ENCODE measurements around the gene P2RY4. TPM values are rescaled to one million over a fixed set of nuclear protein-coding genes. Genes with fewer than 3 reads are reported as not detected.

P2RY4 gene
- total and polyA plus RNA-seq, 2 of the 4 experiments (the other 2 are of a cell fraction): 0.14 TPM; not detected in 1

- Histone ChIP-seq H4K8ac (ENCODE audit: low read depth in 2 of 2, low read length in 2 of 2) (no peak overlapping the region), H3K4me3 (ENCODE audit: insufficient read depth, low read depth, low read length) (no peak overlapping the region), H2BK20ac (ENCODE audit: low read depth, low read length) (no peak overlapping the region), H2AFZ (replicated peaks; ENCODE audit: low read length, poor library complexity) (no peak overlapping the region), H3K23ac (ENCODE audit: low read depth, low read length) (no peak overlapping the region), H3K9me1 (ENCODE audit: insufficient read depth, low read length) (no peaks in the 10 kb centered on the region), H3K9ac (ENCODE audit: low read depth, low read length) (no peak overlapping the region), H4K5ac (ENCODE audit: low read depth, low read length) (no peak overlapping the region), H2AK9ac (replicated peaks; ENCODE audit: low read depth, low read length, poor library complexity) (no peak overlapping the region), H3K4me2 (ENCODE audit: low read depth, low read length) (no peak overlapping the region), H3K9me3 (ENCODE audit: control insufficient read depth, insufficient read depth, low read length) (no peaks in the 10 kb centered on the region), H3K4me1 (ENCODE audit: control insufficient read depth, insufficient read depth, low read length) (no peaks in the 10 kb centered on the region), H2AK5ac (ENCODE audit: low read depth, low read length) (no peak overlapping the region), H3K27me3 (ENCODE audit: control insufficient read depth, insufficient read depth, low read length) (peaks cover 6% of the 10 kb centered on the region), H3K14ac (replicated peaks; ENCODE audit: low read depth, low read length) (no peak overlapping the region), H2BK5ac (ENCODE audit: low read depth, low read length, poor library complexity, severe bottlenecking) (no peak overlapping the region), H4K20me1 (ENCODE audit: insufficient read depth, low read length) (no peaks in the 10 kb centered on the region), H3K36me3 (ENCODE audit: control insufficient read depth, insufficient read depth, low read length) (no peaks in the 10 kb centered on the region), H3K79me1 (ENCODE audit: low read depth in 1 of 2, low read length in 2 of 2) (no peaks in the 10 kb centered on the region), H3K18ac (ENCODE audit: low read depth, low read length) (no peak overlapping the region), H2BK120ac (ENCODE audit: low read depth, low read length) (no peak overlapping the region), H2BK15ac (ENCODE audit: low read depth, low read length) (no peak overlapping the region), H4K91ac (ENCODE audit: insufficient read depth, low read depth, low read length) (no peak overlapping the region), H3K4ac (ENCODE audit: low read depth, low read length) (no peak overlapping the region), H3K56ac (ENCODE audit: extremely low read depth, insufficient read depth, low read length) (no peak overlapping the region), H3K27ac (ENCODE audit: insufficient read depth, low read length) (no peak overlapping the region)
- in situ Hi-C loops (cut with MboI; ENCODE audit: low sequenced_read_pairs): no loop called here
- intact Hi-C loops (cut with micrococcal nuclease): no loop called here
- POLR2A ChIA-PET (ENCODE audit: unreplicated experiment): no interaction called here
- CTCF ChIA-PET: interaction anchor here (0.5 kb wide), 1 partner anchor 142 kb away, joined by 5 read pairs; no protein-coding TSS in a partner anchor
- dilution Hi-C loops (cut with HindIII; ENCODE audit: low sequenced_read_pairs, unreplicated experiment): no loop called here
- DNase-seq: no peak
- no CpG with 5 or more reads among the region's 6 CpGs for WGBS, 2 experiments (ENCODE audit: extremely low coverage in 2 of 2, insufficient read length in 1 of 2)
- TF ChIP-seq FOS (IDR thresholded peaks at IDR 0.05; ENCODE audit: low read depth, low read length): no peak
- no peak for TF ChIP-seq RAD21 (IDR thresholded peaks at IDR 0.05; ENCODE audit: low read length)
- no peak for TF ChIP-seq NFE2L2 (IDR thresholded peaks at IDR 0.05; ENCODE audit: low read depth, low read length)
- no peak for TF ChIP-seq CTCF (conservative IDR thresholded peaks at IDR 0.05; ENCODE audit: low read depth, low read length)
- TF ChIP-seq SMC3 (IDR thresholded peaks at IDR 0.05; ENCODE audit: low read depth, low read length): no peak
- TF ChIP-seq BHLHE40 (IDR thresholded peaks at IDR 0.05; ENCODE audit: low read depth, low read length): no peak
- TF ChIP-seq MAZ (IDR thresholded peaks at IDR 0.05; ENCODE audit: borderline replicate concordance, low read depth, low read length): no peak
- no peak for TF ChIP-seq MXI1 (IDR thresholded peaks at IDR 0.05; ENCODE audit: borderline replicate concordance, low read depth, low read length)
- TF ChIP-seq CHD1 (IDR thresholded peaks at IDR 0.05; ENCODE audit: low read depth, low read length): no peak
- TF ChIP-seq MAFK (IDR thresholded peaks at IDR 0.05; ENCODE audit: low read depth, low read length): no peak
- TF ChIP-seq ELK1 (IDR thresholded peaks at IDR 0.05; ENCODE audit: borderline replicate concordance, low read depth, low read length): no peak
- TF ChIP-seq RCOR1 (IDR thresholded peaks at IDR 0.05; ENCODE audit: insufficient replicate concordance, low read length): no peak
- no peak for TF ChIP-seq RFX5 (IDR thresholded peaks at IDR 0.05; ENCODE audit: low read depth, low read length)
- ATAC-seq (ENCODE audit: low read depth): no peak
- BruUV-seq (replicated peaks): no TSS peak
These were observed 15.1 kb downstream of the P2RY4 start for GRCh38 chrX:70244881-70245280.

All from IMR-90 (cell line).